CD4-positive, alpha-beta T cell (primary cell): ENCODE measurements around the gene PRKACG. TPM values are rescaled to one million over a fixed set of nuclear protein-coding genes. Genes with fewer than 3 reads are reported as not detected.
A peak's percentile ranks its signal among the peaks of the same experiment; 100 is the strongest.

ENCODE experiments used
- ATAC-seq: fragments of 200-7000 bp; cut with Tn5 transposase; one replicate; pipeline ENCODE4 v1.10.0; 2022; ENCODE audit warnings: mild to moderate bottlenecking; ENCODE audit not compliant: poor library complexity
- CTCF ChIA-PET: fragments of 350-600 bp; sonication (Branson Sonifier 250); formaldehyde crosslinking; loops from one replicate; lab custom pipeline; 2021; ENCODE audit warnings: antibody characterized with exemption, inconsistent platforms; lab: Charles Lee
- POLR2A ChIA-PET: fragments of 350-600 bp; sonication (Branson Sonifier 250); formaldehyde crosslinking; loops from one replicate; lab custom pipeline; 2021; ENCODE audit warnings: antibody characterized with exemption, inconsistent platforms; lab: Charles Lee
- DNase-seq, 14 experiments: peaks; one replicate each; pipeline ENCODE4 v3.0.0-alpha.2; 2013 to 2020; ENCODE audit warnings: mixed read lengths in 2 of 14
- H3K27ac ChIP-seq, 2 donors: one replicate each; pipeline versions ENCODE4 v1.5.1 to v1.7.0; 2013; ENCODE audit warnings: low read length in 2 of 2, low read depth in 1 of 2, mild to moderate bottlenecking in 1 of 2
- H3K27me3 ChIP-seq, 2 experiments: 1 replicate in 1 of 2; 2 replicates in 1 of 2; pipeline versions ENCODE4 v1.6.1 to v1.7.0; 2013; ENCODE audit warnings: low read length in 2 of 2, control low read depth in 1 of 2, mild to moderate bottlenecking in 1 of 2, moderate library complexity in 1 of 2; ENCODE audit not compliant: insufficient read depth in 2 of 2, control insufficient read depth in 1 of 2
- H3K36me3 ChIP-seq: one replicate; pipeline ENCODE4 v1.6.1; 2013; ENCODE audit warnings: low read length, control low read depth; ENCODE audit not compliant: insufficient read depth
- H3K4me1 ChIP-seq: one replicate; pipeline ENCODE4 v1.6.1; 2013; ENCODE audit warnings: low read length, control low read depth; ENCODE audit not compliant: insufficient read depth
- H3K4me3 ChIP-seq: one replicate; pipeline ENCODE4 v1.5.1; 2013; ENCODE audit warnings: mild to moderate bottlenecking, low read length, moderate library complexity
- H3K9me3 ChIP-seq, 2 experiments: 1 replicate in 1 of 2; 2 replicates in 1 of 2; pipeline versions ENCODE4 v1.6.1 to v1.7.0; 2013; ENCODE audit warnings: low read length in 2 of 2, mild to moderate bottlenecking in 2 of 2, control low read depth in 1 of 2, moderate library complexity in 1 of 2; ENCODE audit not compliant: control insufficient read depth in 1 of 2, insufficient read depth in 1 of 2
- H3K27ac Mint-ChIP-seq: one replicate; pipeline ENCODE4 v1.8.0; 2020; ENCODE audit warnings: mixed read lengths
- H3K27me3 Mint-ChIP-seq: one replicate; pipeline ENCODE4 v1.8.0; 2021; ENCODE audit warnings: mixed read lengths
- H3K36me3 Mint-ChIP-seq: one replicate; pipeline ENCODE4 v1.8.0; 2021; ENCODE audit warnings: low read depth, mixed read lengths
- H3K4me1 Mint-ChIP-seq: one replicate; pipeline ENCODE4 v1.8.0; 2021; ENCODE audit warnings: low read depth, mixed read lengths
- H3K4me3 Mint-ChIP-seq: one replicate; pipeline ENCODE4 v1.8.0; 2020; ENCODE audit warnings: mild to moderate bottlenecking, mixed read lengths
- H3K9me3 Mint-ChIP-seq: one replicate; pipeline ENCODE4 v1.8.0; 2020; ENCODE audit warnings: mixed read lengths
- CTCF ChIP-seq: fragments of 200-600 bp; IDR thresholded peaks from one replicate; pipeline ENCODE4 v1.8.0; 2022; ENCODE audit warnings: antibody characterized with exemption, mild to moderate bottlenecking
- intact Hi-C, 2 experiments: fragments of 100-400 bp; cut with DNase I in 1 of 2; cut with micrococcal nuclease in 1 of 2; formaldehyde crosslinking; loops; one replicate each; pipeline versions ENCODE4 v1.15.1 to v1.9.0; 2023 to 2025; cut with DNase I, micrococcal nuclease
- total RNA-seq, 174 experiments: library from RNA in 2 of 174; stranded (reverse) in 2 of 174; gene quantifications; one replicate each; pipeline ENCODE4 v1.2.3 and lab custom pipeline; 2021 to 2026

The PRKACG gene
- total RNA-seq, 2 experiments from 2014 or later: not detected

DNA sequence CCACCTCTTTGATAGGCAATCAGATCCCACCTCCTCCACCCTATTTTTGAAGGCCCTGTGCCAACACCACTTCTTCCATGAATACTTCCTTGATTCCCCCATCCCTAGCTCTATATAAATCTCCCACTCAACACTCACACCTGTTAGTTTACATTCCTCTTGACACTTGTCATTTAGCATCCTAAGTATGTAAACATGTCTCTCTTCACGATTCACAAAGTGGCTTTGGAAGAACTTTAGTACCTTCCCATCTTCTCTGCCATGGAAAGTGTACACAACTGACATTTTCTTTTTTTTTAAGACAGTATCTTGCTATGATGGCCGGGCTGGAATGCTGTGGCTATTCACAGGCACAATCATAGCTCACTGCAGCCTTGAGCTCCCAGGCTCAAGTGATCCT lies 20.2 kb upstream of the PRKACG start:
- peaks cover 45% of the 10 kb centered on the region for H3K4me1 Mint-ChIP-seq
- Histone ChIP-seq H3K27ac (no peak overlapping the region), H3K4me3 (no peak overlapping the region), H3K4me1 (peaks cover 32% of the 10 kb centered on the region), H3K36me3 (no peaks in the 10 kb centered on the region), H3K27me3 (no peaks in the 10 kb centered on the region), H3K9me3 (peaks cover 2 to 5% of the 10 kb centered on the region in 2 experiments)
- peaks cover 5% of the 10 kb centered on the region for H3K36me3 Mint-ChIP-seq
- intact Hi-C loops: loop anchor here in 1 of 2 experiments (10.0 kb wide), 1 partner anchor 1221 kb away; the partner anchor contains the start of gene SMC5
- H3K9me3 Mint-ChIP-seq: peaks cover 5% of the 10 kb centered on the region
- ATAC-seq (no peak), DNase-seq (no peak)
- H3K27me3 Mint-ChIP-seq: no peaks in the 10 kb centered on the region
- ChIA-PET POLR2A (no interaction called here), CTCF (no interaction called here)
- TF ChIP-seq CTCF: no peak
- H3K4me3 Mint-ChIP-seq: peak overlapping the region; percentile 79
- peak overlapping the region; percentile 46 for H3K27ac Mint-ChIP-seq

DNA sequence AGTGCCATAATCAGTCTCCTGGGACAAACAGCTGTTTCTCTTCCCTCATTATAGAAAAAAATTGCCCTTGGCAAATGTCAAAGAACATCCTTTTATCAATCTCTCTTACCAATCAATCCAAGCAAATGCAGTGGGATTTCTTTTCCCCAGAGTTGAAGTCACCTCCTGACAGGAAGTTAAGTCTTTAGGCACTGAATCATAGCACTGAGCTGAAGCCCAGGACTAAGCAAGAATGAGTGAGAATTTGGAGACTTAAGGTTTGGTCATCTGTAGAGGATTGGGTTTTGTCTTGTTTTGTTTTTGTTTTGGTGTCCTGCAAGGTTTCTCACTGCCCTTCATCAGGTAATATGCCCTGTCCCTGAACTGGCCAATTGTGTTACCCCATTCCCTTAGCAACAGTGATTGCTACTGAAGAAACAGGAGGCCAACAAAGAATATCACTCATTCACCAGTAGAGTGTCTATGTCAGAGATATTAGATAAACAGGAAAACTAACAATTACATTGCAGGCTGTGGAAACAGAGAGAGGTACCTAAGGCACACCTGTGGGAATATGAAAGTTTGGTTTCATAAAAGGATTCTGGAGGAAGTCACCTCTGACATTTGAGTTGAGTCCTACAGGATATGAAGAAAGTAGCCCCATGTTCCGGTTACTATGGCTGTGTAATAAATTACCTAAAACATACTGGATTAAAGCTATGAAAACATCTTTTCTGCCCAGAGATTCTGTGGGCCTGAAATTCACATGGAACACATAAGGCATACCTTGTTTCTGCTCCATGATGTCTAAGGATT lies 17.1 kb upstream of the PRKACG start:
- H3K27ac Mint-ChIP-seq: peak overlapping the region; percentile 48

GRCh38 chr9:69029535-69029934 lies 15.6 kb upstream of the PRKACG start:
- peak overlapping the region; percentile 45 for H3K4me3 Mint-ChIP-seq
- DNase-seq: no peak
- Histone ChIP-seq H3K27me3 (no peaks in the 10 kb centered on the region), H3K4me3 (no peak overlapping the region), H3K27ac (no peak overlapping the region), H3K36me3 (no peaks in the 10 kb centered on the region), H3K4me1 (peaks cover 33% of the 10 kb centered on the region), H3K9me3 (peaks cover 5 to 6% of the 10 kb centered on the region in 2 experiments)
- TF ChIP-seq CTCF: no peak
- no peak for ATAC-seq
- H3K27ac Mint-ChIP-seq: no peak overlapping the region
- H3K27me3 Mint-ChIP-seq: no peaks in the 10 kb centered on the region
- no peaks in the 10 kb centered on the region for H3K36me3 Mint-ChIP-seq
- intact Hi-C loops: loop anchor here in 1 of 2 experiments (5.0 to 10.0 kb wide), 2 partner anchors 55 to 247 kb away; a partner anchor contains a TSS
- ChIA-PET CTCF (no interaction called here), POLR2A (interaction anchor here (1.4 to 1.6 kb wide), 1 partner anchor 10 kb away, joined by 6 to 14 read pairs; no protein-coding TSS in a partner anchor)
- H3K9me3 Mint-ChIP-seq: peaks cover 5% of the 10 kb centered on the region
- H3K4me1 Mint-ChIP-seq: peaks cover 55% of the 10 kb centered on the region

More for the DNA sequence above, 17.1 kb upstream of the PRKACG start:
- Mint-ChIP-seq H3K9me3 (peaks cover 5% of the 10 kb centered on the region), H3K4me3 (no peak overlapping the region), H3K4me1 (peaks cover 55% of the 10 kb centered on the region), H3K27me3 (no peaks in the 10 kb centered on the region), H3K36me3 (peaks cover 2% of the 10 kb centered on the region)
- H3K27ac ChIP-seq: no peak overlapping the region
- no peak for TF ChIP-seq CTCF
- peaks cover 38% of the 10 kb centered on the region for H3K4me1 ChIP-seq
- ATAC-seq (no peak), DNase-seq (no peak)
- ChIA-PET POLR2A (interaction anchor here (1.4 kb wide), 1 partner anchor 11 kb away, joined by 6 read pairs; no protein-coding TSS in a partner anchor), CTCF (no interaction called here)
- H3K27me3 ChIP-seq: no peaks in the 10 kb centered on the region
- H3K9me3 ChIP-seq: peaks cover 5 to 6% of the 10 kb centered on the region in 2 experiments
- no peak overlapping the region for H3K4me3 ChIP-seq
- no peaks in the 10 kb centered on the region for H3K36me3 ChIP-seq
- intact Hi-C loops: loop anchor here in 1 of 2 experiments (10.0 kb wide), 1 partner anchor 1224 kb away; the partner anchor contains the start of gene SMC5
